Right lung (tissue), 10 donors: ENCODE measurements around the gene SPECC1L. TPM values are rescaled to one million over a fixed set of nuclear protein-coding genes. Genes with fewer than 3 reads are reported as not detected.
"Not testable (repeated sequence)": the region's sequence is repeated elsewhere in the genome, so short reads cannot be mapped to it uniquely, and the experiment has no call there.

Experiments used
- DNase-seq, 2 donors: peaks; one replicate each; pipeline ENCODE4 v3.0.0-alpha.2; 2013
- long read RNA-seq, 8 donors: transcript quantifications; one replicate each; lab custom pipeline, GENCODE V29; 2026
- polyA plus RNA-seq, 5 donors: library from polyadenylated mRNA; unstranded; fragments of 120-200 nt; gene quantifications; one replicate each; pipeline versions ENCODE4 v1.2.1 to v1.2.3, GENCODE V29; 2013; ENCODE audit warnings: inconsistent platforms in 1 of 5, low replicate concordance in 1 of 5; ENCODE audit not compliant: insufficient read length in 5 of 5, insufficient read depth in 1 of 5

The SPECC1L gene, protein sequence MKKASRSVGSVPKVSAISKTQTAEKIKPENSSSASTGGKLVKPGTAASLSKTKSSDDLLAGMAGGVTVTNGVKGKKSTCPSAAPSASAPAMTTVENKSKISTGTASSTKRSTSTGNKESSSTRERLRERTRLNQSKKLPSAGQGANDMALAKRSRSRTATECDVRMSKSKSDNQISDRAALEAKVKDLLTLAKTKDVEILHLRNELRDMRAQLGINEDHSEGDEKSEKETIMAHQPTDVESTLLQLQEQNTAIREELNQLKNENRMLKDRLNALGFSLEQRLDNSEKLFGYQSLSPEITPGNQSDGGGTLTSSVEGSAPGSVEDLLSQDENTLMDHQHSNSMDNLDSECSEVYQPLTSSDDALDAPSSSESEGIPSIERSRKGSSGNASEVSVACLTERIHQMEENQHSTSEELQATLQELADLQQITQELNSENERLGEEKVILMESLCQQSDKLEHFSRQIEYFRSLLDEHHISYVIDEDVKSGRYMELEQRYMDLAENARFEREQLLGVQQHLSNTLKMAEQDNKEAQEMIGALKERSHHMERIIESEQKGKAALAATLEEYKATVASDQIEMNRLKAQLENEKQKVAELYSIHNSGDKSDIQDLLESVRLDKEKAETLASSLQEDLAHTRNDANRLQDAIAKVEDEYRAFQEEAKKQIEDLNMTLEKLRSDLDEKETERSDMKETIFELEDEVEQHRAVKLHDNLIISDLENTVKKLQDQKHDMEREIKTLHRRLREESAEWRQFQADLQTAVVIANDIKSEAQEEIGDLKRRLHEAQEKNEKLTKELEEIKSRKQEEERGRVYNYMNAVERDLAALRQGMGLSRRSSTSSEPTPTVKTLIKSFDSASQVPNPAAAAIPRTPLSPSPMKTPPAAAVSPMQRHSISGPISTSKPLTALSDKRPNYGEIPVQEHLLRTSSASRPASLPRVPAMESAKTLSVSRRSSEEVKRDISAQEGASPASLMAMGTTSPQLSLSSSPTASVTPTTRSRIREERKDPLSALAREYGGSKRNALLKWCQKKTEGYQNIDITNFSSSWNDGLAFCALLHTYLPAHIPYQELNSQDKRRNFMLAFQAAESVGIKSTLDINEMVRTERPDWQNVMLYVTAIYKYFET
- polyA plus RNA-seq: 10 to 100 TPM; 66.3 to 90.2 (median 81.6) TPM
- long read RNA-seq, donor 1, full-length matches to known transcripts: 5 of 12 reads
- long read RNA-seq, donor 1, partial matches to known transcripts: 7 of 12 reads
- long read RNA-seq, donor 1, other reads (novel, unspliced or antisense): 0 of 12 reads
- long read RNA-seq, donor 2, full-length matches to known transcripts: 4 of 4 reads
- long read RNA-seq, donor 2, partial matches to known transcripts: 0 of 4 reads
- long read RNA-seq, donor 2, other reads (novel, unspliced or antisense): 0 of 4 reads
- long read RNA-seq, donor 3, full-length matches to known transcripts: 2 of 73 reads
- long read RNA-seq, donor 3, partial matches to known transcripts: 71 of 73 reads
- long read RNA-seq, donor 3, other reads (novel, unspliced or antisense): 0 of 73 reads
- long read RNA-seq, donor 4, full-length matches to known transcripts: 8 of 13 reads
- long read RNA-seq, donor 4, partial matches to known transcripts: 5 of 13 reads
- long read RNA-seq, donor 4, other reads (novel, unspliced or antisense): 0 of 13 reads
- long read RNA-seq, donor 5, partial matches to known transcripts: 49 of 53 reads
- long read RNA-seq, donor 5, other reads (novel, unspliced or antisense): 0 of 53 reads
- long read RNA-seq, donor 6, full-length matches to known transcripts: 5 of 11 reads
- long read RNA-seq, donor 6, partial matches to known transcripts: 6 of 11 reads
- long read RNA-seq, donor 6, other reads (novel, unspliced or antisense): 0 of 11 reads
- long read RNA-seq, donor 7, full-length matches to known transcripts: 7 of 7 reads
- long read RNA-seq, donor 7, partial matches to known transcripts: 0 of 7 reads
- long read RNA-seq, donor 7, other reads (novel, unspliced or antisense): 0 of 7 reads
- long read RNA-seq, donor 8, full-length matches to known transcripts: 2 of 2 reads
- long read RNA-seq, donor 8, partial matches to known transcripts: 0 of 2 reads
- long read RNA-seq, donor 8, other reads (novel, unspliced or antisense): 0 of 2 reads

DNA sequence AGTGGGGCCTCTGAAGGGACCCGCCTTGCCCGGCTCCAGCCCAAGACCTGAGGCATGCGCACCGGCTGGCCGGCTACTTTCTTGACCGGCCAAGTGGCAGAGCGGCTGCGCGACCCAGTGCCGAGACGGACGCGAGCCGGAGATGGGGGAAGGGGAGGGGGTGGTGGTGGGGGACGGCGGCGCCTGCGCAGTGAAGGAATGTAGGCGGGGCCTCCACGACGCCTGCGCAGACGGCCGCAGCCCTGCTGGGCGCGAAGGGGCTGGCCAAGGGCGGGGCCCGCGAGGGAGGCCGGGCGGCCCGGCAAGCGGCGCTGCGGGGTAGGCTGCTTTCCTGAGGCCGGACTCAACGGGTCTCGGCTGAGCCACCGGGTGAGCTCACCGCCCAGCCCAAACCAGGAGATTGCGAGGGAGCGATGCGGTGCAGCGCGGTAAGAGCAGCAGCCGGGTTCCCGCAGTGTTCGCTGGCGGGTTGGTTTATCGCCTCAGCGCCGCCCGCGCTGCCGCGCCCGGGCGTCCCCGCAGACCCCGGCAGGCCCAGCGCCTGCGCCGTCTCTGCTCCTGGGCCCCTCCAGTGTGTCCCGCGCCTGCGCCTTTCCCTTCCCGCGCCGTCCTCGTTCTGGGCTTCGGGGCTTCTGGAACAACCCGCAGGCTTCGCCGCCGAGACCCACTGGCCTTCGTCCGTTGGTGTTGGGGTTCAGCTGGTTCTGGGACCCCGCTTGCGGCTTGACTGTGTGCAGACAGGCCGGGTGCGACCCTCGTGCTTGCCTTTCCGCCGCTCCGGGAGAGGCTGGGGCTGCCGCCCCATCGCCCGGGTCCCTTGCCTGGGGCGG lies at the start of gene SPECC1L:
TSS of gene SPECC1L (plus strand) at position 276 of the 830 bp plus-strand sequence. CDS start 31,401 bp downstream, outside the sequence.
- peak; percentile 95 to 96 for DNase-seq

GRCh38 chr22:24224468-24224867 lies 46.2 kb upstream of the SPECC1L start:
- no peak for DNase-seq

GRCh38 chr22:24225044-24225601 lies 45.5 kb upstream of the SPECC1L start:
- no peak for DNase-seq

DNA sequence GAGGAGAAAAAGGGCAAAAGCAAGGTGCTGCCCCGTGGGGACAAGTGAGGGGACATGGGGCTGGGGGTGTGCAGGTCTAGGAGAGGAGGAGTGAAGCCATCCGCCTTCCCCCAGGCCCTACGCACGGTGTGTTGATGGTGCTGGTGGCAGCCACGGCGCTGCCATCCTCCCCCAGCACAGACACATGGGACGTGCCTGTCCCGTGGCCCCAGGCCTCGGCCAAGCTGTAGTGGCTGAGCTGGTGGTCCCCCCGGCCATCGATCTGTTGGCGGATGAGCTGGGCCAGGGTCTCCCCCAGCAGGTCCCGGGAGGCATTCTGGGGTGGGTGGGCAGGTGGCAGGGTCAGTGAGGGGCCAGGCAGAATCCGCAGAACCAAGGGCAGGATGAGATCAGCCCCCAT lies 44.7 kb upstream of the SPECC1L start:
- DNase-seq: no peak

DNA sequence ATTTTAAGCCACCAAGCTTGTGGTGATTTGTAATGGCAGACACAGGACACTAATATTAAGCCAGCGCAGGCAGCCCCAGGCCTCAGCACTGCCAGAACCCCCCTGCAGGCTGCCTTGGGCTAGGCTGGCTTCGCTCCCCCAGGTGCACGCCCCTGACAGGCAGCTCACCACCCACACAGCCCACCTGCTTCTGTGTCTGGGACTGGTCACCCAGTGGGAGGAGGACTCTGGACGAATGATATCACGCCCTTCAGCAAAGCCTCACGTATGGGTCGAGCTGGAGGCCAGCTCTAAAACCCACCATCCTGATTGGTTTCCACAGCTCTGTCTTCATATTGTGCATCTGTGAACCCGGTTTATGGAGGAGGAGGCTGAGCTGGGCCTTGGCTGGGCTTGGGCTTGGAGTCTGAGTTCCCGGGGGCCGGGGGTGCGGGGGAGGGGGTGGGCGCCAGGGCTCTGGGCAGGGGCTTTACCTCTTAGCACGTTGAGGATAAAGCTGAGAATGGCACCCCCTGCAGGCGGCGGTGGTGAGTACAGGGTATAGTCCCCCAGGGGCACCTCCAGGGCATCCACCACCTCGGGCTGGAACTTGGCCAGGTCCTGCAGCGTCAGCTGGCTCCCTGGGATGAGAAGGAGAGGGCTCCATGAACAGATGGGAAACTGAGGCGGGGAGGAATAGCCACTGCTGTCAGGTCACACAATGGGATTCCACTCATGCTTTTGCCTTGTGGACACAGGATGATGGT lies 39.5 kb upstream of the SPECC1L start:
- no peak for DNase-seq

- no peak for DNase-seq
Observed at GRCh38 chr22:24231706-24232105, 38.9 kb upstream of the SPECC1L start.

GRCh38 chr22:24232124-24232523 lies 38.5 kb upstream of the SPECC1L start:
- no peak for DNase-seq

GRCh38 chr22:24232725-24233124 lies 37.9 kb upstream of the SPECC1L start:
- DNase-seq: no peak

DNA sequence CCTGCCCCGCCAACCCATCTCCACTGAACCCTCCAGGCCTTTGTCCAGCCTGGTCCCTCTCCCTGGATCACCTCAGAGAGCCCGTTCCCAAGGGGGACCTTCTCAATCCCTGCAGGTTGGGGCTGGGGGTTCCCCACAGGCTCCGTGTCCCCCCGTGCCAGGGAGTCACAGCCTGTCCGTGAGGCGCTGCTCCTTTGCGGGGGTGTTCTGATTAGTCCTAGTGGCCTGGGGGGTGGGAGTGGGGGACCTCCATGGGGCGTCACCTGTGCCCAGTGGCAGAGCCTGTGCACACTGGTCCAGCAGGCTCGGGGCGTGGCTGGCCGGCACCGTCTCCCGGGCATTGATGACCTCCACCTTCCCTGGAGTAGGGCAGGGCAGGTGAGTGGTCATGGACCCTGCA lies 37.4 kb upstream of the SPECC1L start:
- DNase-seq: no peak

GRCh38 chr22:24233816-24234215 lies 36.8 kb upstream of the SPECC1L start:
- DNase-seq: no peak

DNA sequence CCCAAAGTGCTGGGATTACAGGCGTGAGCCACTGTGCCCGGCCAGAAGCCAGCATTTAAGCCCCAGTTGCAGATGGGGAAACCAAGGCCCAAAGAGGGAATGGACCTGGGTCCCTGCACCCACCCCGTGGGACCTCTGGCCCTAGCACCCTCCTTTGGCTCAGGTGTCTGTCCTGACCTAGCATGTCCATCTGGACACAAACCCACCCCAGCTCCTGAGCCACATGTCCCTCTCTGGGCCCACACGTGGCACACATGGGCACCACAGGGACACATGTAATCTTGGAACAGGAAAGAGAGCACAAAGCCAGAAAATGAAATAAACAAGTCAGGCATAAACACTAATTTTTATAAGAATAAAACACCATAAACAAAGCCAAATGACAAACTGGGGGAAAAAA lies 35.3 kb upstream of the SPECC1L start:
- DNase-seq: no peak

DNA sequence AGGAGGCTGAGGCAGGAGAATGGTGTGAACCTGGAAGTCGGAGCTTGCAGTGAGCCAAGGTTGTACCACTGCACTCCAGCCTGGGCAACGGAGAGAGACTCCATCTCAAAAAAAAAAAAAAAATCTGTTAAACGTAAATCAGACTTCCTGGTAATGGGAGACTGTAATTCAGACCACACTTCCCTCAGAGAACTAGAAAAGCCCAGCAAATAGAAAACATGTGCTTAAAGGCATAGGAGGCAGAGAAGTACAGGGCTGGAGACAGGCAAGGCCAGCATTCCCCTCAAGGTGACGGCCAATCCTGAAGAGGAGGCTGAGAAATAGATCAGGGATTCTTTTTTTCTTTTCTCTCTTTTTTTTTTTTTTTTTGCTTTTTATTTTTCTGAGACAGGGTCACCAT lies 34.0 kb upstream of the SPECC1L start:
- DNase-seq: no peak

- not testable (repeated sequence) for DNase-seq
Observed at GRCh38 chr22:24238101-24238694, 32.4 kb upstream of the SPECC1L start.

DNA sequence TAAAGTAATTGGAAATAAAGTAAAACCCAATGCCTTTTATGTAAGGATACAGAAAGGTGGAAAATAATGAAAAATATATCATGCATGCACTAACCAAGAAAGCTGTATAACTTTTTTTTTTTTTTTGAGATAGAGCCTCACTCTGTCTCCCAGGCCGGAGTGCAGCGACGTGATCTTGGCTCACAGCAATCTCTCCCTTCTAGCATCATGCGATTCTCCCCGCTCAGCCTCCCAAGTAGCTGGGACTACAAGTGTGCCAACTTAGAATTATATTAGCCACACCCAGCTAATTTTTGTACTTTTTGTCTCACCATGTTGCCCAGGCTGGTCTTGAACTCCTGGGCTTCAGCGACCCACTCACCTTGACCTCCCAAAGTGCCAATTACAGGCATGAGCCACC lies 30.2 kb upstream of the SPECC1L start:
- DNase-seq: no peak

GRCh38 chr22:24240985-24241692 lies 29.5 kb upstream of the SPECC1L start:
- not testable (repeated sequence) for DNase-seq

GRCh38 chr22:24243417-24243816 lies 27.2 kb upstream of the SPECC1L start:
- DNase-seq: peak in 1 of 2 donors; percentile 3
